ENCODE data around the gene FAT4. TPM values are rescaled to one million over a fixed set of nuclear protein-coding genes. Genes with fewer than 3 reads are reported as not detected.

The FAT4 gene
- total RNA-seq, 2 donors from 2014 or later = 0.22 to 2.1 TPM

DNA sequence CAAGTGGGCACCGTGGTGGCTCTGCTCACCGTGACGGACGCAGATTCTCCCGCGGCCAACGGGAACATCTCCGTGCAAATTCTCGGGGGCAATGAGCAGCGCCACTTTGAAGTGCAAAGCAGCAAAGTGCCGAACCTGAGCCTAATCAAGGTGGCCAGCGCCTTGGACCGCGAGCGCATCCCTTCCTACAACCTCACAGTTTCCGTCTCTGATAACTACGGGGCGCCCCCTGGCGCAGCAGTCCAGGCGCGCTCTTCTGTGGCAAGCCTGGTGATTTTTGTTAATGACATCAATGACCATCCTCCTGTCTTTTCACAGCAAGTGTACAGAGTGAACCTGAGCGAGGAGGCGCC lies 2.7 kb downstream of the FAT4 start:
- Mint-ChIP-seq H3K27me3 (ENCODE audit: insufficient read depth) (peaks cover 31% of the 10 kb centered on the region), H3K4me1 (peaks cover 17% of the 10 kb centered on the region), H3K9me3 (no peaks in the 10 kb centered on the region), H3K27ac (no peak overlapping the region), H3K36me3 (ENCODE audit: low read depth) (no peaks in the 10 kb centered on the region), H3K4me3 (peak overlapping the region; percentile 92)
- no peaks in the 10 kb centered on the region for H3K9me3 ChIP-seq (ENCODE audit: control insufficient read depth, low read length)
- peaks cover 25% of the 10 kb centered on the region for H3K27me3 ChIP-seq (ENCODE audit: control insufficient read depth, insufficient read depth, low read length, poor library complexity, severe bottlenecking)
- 11 to 19% methylated on average over 17 to 23 of the region's 23 CpGs for WGBS, 2 experiments (ENCODE audit: insufficient coverage in 1 of 2, insufficient read length in 1 of 2)
- DNase-seq = peak; percentile 88
- peaks cover 4% of the 10 kb centered on the region for H3K4me1 ChIP-seq (ENCODE audit: control insufficient read depth, insufficient read depth, low read length)
- no peaks in the 10 kb centered on the region for H3K36me3 ChIP-seq (ENCODE audit: control insufficient read depth, insufficient read depth, low read length)
- no peak overlapping the region for H3K9ac ChIP-seq (ENCODE audit: extremely low read depth, low read length, poor library complexity, severe bottlenecking)
- H3K4me3 ChIP-seq (ENCODE audit: low read length) = peak overlapping the region; percentile 88
- no peak overlapping the region for H3K27ac ChIP-seq (ENCODE audit: low read depth, low read length)
- TF ChIP-seq, protein P1, sequence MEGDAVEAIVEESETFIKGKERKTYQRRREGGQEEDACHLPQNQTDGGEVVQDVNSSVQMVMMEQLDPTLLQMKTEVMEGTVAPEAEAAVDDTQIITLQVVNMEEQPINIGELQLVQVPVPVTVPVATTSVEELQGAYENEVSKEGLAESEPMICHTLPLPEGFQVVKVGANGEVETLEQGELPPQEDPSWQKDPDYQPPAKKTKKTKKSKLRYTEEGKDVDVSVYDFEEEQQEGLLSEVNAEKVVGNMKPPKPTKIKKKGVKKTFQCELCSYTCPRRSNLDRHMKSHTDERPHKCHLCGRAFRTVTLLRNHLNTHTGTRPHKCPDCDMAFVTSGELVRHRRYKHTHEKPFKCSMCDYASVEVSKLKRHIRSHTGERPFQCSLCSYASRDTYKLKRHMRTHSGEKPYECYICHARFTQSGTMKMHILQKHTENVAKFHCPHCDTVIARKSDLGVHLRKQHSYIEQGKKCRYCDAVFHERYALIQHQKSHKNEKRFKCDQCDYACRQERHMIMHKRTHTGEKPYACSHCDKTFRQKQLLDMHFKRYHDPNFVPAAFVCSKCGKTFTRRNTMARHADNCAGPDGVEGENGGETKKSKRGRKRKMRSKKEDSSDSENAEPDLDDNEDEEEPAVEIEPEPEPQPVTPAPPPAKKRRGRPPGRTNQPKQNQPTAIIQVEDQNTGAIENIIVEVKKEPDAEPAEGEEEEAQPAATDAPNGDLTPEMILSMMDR (conservative IDR thresholded peaks at IDR 0.05) = peak; percentile 78

DNA sequence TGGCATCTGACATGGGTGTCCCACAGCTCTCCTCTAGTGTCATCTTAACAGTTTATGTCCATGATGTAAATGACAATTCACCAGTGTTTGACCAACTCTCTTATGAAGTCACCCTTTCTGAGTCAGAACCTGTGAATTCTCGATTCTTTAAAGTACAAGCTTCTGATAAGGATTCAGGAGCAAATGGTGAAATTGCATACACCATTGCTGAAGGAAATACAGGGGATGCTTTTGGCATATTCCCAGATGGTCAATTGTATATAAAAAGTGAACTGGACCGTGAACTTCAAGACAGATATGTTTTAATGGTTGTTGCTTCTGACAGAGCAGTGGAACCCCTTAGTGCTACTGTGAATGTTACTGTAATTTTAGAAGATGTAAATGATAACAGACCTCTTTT lies 4.6 kb downstream of the FAT4 start:
- Histone ChIP-seq H3K27ac (ENCODE audit: low read depth, low read length) (no peak overlapping the region), H3K9me3 (ENCODE audit: control insufficient read depth, low read length) (no peaks in the 10 kb centered on the region), H3K36me3 (ENCODE audit: control insufficient read depth, insufficient read depth, low read length) (no peaks in the 10 kb centered on the region), H3K9ac (ENCODE audit: extremely low read depth, low read length, poor library complexity, severe bottlenecking) (no peak overlapping the region), H3K4me1 (ENCODE audit: control insufficient read depth, insufficient read depth, low read length) (no peaks in the 10 kb centered on the region), H3K27me3 (ENCODE audit: control insufficient read depth, insufficient read depth, low read length, poor library complexity, severe bottlenecking) (peaks cover 25% of the 10 kb centered on the region), H3K4me3 (ENCODE audit: low read length) (no peak overlapping the region)
- DNase-seq = no peak
- Mint-ChIP-seq H3K9me3 (no peaks in the 10 kb centered on the region), H3K4me1 (peaks cover 11% of the 10 kb centered on the region), H3K4me3 (no peak overlapping the region), H3K27ac (no peak overlapping the region), H3K36me3 (ENCODE audit: low read depth) (no peaks in the 10 kb centered on the region), H3K27me3 (ENCODE audit: insufficient read depth) (peaks cover 31% of the 10 kb centered on the region)
- TF ChIP-seq, protein P1 (conservative IDR thresholded peaks at IDR 0.05) = no peak
- 84 to 88% methylated on average over 2 of the region's 2 CpGs for WGBS, 2 experiments (ENCODE audit: insufficient coverage in 1 of 2, insufficient read length in 1 of 2)

DNA sequence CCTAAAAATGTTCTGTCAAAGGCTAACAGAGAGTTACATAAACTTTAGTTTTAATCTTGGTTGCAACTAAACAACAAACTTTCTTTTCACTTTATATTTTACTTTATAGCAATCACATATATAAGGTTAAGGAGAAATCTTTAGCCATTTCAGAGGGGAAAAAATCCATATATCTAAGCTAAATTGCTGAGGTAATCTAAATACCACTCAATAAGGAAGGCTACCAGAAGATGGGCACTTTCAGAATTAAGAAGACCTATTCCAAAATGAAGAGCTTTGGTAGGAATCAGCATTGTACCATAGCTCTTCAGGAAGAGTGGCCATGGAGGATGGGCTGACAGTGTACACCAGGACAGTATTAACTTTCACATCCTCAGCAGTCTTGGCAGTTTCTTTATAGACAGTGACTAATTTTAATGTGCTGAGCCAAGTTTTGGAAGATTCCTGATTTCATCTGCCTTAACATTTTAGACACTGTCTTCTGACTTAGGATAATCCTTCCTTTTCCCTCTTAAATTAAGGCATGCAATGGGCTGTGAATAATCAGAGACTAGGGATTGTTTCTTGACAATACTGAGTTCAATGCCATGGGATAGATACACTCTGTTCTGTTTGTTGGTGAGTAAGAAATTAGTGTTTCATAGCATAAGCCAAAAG lies 7.1 kb downstream of the FAT4 start:
- Histone ChIP-seq H3K4me3 (ENCODE audit: low read length) (no peak overlapping the region), H3K36me3 (ENCODE audit: control insufficient read depth, insufficient read depth, low read length) (no peaks in the 10 kb centered on the region), H3K27ac (ENCODE audit: low read depth, low read length) (no peak overlapping the region), H3K9ac (ENCODE audit: extremely low read depth, low read length, poor library complexity, severe bottlenecking) (no peak overlapping the region), H3K27me3 (ENCODE audit: control insufficient read depth, insufficient read depth, low read length, poor library complexity, severe bottlenecking) (peaks cover 15% of the 10 kb centered on the region), H3K4me1 (ENCODE audit: control insufficient read depth, insufficient read depth, low read length) (no peaks in the 10 kb centered on the region), H3K9me3 (ENCODE audit: control insufficient read depth, low read length) (no peaks in the 10 kb centered on the region)
- peaks cover 12% of the 10 kb centered on the region for H3K4me1 Mint-ChIP-seq
- no peak overlapping the region for H3K4me3 Mint-ChIP-seq
- no peaks in the 10 kb centered on the region for H3K9me3 Mint-ChIP-seq
- no peak for DNase-seq
- peaks cover 19% of the 10 kb centered on the region for H3K27me3 Mint-ChIP-seq (ENCODE audit: insufficient read depth)
- TF ChIP-seq, protein P1 (conservative IDR thresholded peaks at IDR 0.05) = no peak
- H3K27ac Mint-ChIP-seq = no peak overlapping the region
- no peaks in the 10 kb centered on the region for H3K36me3 Mint-ChIP-seq (ENCODE audit: low read depth)
